K562 (cell line): ENCODE measurements around the gene TANGO6. TPM values are rescaled to one million over a fixed set of nuclear protein-coding genes. Genes with fewer than 3 reads are reported as not detected.

Experiments used
- ATAC-seq: fragments of 200-7000 bp; cut with Tn5 transposase; 3 replicates; pipeline ENCODE4 v1.9.1; 2020; ENCODE audit warnings: moderate library complexity
- BruUV-seq: library from RNA; stranded (reverse); fragments of 400-500 nt; replicated peaks from 2 replicates; lab custom pipeline; 2021; lab: Mats Ljungman, UMichigan
- CTCF ChIA-PET: fragments of 300-600 bp; formaldehyde crosslinking; extraction: SDS; loops from one replicate; lab custom pipeline; 2021; ENCODE audit warnings: low intra/inter-chr PET ratio; lab: Yijun Ruan, JAX
- POLR2A ChIA-PET: fragments of 300-600, 350-650 bp; sonication (Branson Sonifier 250); formaldehyde crosslinking; extraction: SDS; loops from one replicate; lab custom pipeline; 2021; ENCODE audit warnings: antibody characterized with exemption, inconsistent platforms; lab: Yijun Ruan, JAX
- DNase-seq, 4 experiments: peaks; one replicate each; pipeline versions ENCODE4 v3.0.0 to v3.0.0-alpha.2; 2011 to 2018; ENCODE audit warnings: low spot score in 3 of 4, mixed read lengths in 3 of 4; ENCODE audit errors: extremely low read depth in 1 of 4
- FAIRE-seq: peaks from 2 replicates; lab custom pipeline; 2011; peaks lifted over from hg19 to GRCh38; lab: Jason Lieb, UNC
- H2AFZ ChIP-seq: 2 replicates; pipeline ENCODE4 v1.6.0; 2011; ENCODE audit warnings: low read depth, low read length, control low read depth, inconsistent platforms
- H3K27ac ChIP-seq: fragments of 200-600 bp; 3 replicates; pipeline ENCODE4 v1.8.0; 2011; ENCODE audit warnings: low read depth, mild to moderate bottlenecking, control low read depth, inconsistent platforms, low read length, moderate library complexity, mixed read lengths; ENCODE audit errors: extremely low read depth
- H3K27me3 ChIP-seq, 2 experiments: fragments of 300-600 bp in 1 of 2; 2 replicates in 1 of 2; 3 replicates in 1 of 2; pipeline versions ENCODE4 v1.6.0 to v1.8.0; 2011; ENCODE audit warnings: inconsistent platforms in 2 of 2, low read length in 2 of 2, mild to moderate bottlenecking in 1 of 2, mixed read lengths in 1 of 2, moderate library complexity in 1 of 2; ENCODE audit not compliant: control insufficient read depth in 2 of 2, insufficient read depth in 2 of 2
- H3K36me3 ChIP-seq: fragments of 300-600 bp; 3 replicates; pipeline ENCODE4 v1.8.0; 2011; ENCODE audit warnings: mild to moderate bottlenecking, low read length, inconsistent platforms; ENCODE audit not compliant: control insufficient read depth, insufficient read depth
- H3K4me1 ChIP-seq, 2 experiments: fragments of 200-600 bp in 1 of 2; replicated peaks in 1 of 2; 2 replicates in 1 of 2; 3 replicates in 1 of 2; pipeline versions ENCODE4 v1.5.1 to v1.8.0; 2011; ENCODE audit warnings: inconsistent platforms in 2 of 2, low read length in 2 of 2, mild to moderate bottlenecking in 1 of 2, mixed read lengths in 1 of 2, moderate library complexity in 1 of 2; ENCODE audit not compliant: control insufficient read depth in 2 of 2, insufficient read depth in 2 of 2
- H3K4me2 ChIP-seq: 2 replicates; pipeline ENCODE4 v1.6.1; 2011; ENCODE audit warnings: low read length, control low read depth, inconsistent platforms, mixed read lengths; ENCODE audit not compliant: insufficient read depth
- H3K4me3 ChIP-seq: fragments of 200-600 bp; sonication (generic), shearing (Covaris generic); 2 replicates; pipeline ENCODE4 v1.5.1; 2016; ENCODE audit warnings: control low read depth, inconsistent platforms
- H3K79me2 ChIP-seq: fragments of 200-600 bp; 3 replicates; pipeline ENCODE4 v1.8.0; 2011; ENCODE audit warnings: low read length, inconsistent platforms; ENCODE audit not compliant: control insufficient read depth, insufficient read depth
- H3K9ac ChIP-seq, 2 experiments: 2 replicates each; pipeline versions ENCODE4 v1.6.0 to v1.6.1; 2011; ENCODE audit warnings: low read depth in 2 of 2, low read length in 2 of 2, control low read depth in 1 of 2, inconsistent platforms in 1 of 2, mild to moderate bottlenecking in 1 of 2, mixed read lengths in 1 of 2; ENCODE audit not compliant: insufficient read depth in 1 of 2
- H3K9me1 ChIP-seq: one replicate; pipeline ENCODE4 v1.6.0; 2011; ENCODE audit warnings: inconsistent platforms, mild to moderate bottlenecking, low read length, moderate library complexity; ENCODE audit not compliant: control insufficient read depth, insufficient read depth
- H3K9me3 ChIP-seq: replicated peaks from 2 replicates; pipeline ENCODE4 v1.5.1; 2011; ENCODE audit warnings: low read depth, low read length, inconsistent platforms; ENCODE audit not compliant: control insufficient read depth, insufficient read depth
- H4K20me1 ChIP-seq: replicated peaks from 2 replicates; pipeline ENCODE4 v1.6.1; 2011; ENCODE audit warnings: low read length, inconsistent platforms, mixed read lengths; ENCODE audit not compliant: control insufficient read depth, insufficient read depth
- ADNP ChIP-seq: fragments of 200-800 bp; sonication (Bioruptor generic); IDR thresholded peaks from 2 replicates; pipeline ENCODE4 v1.6.1; 2016; ENCODE audit warnings: missing genetic modification characterization, missing compliant biosample characterization
- FOSL1 ChIP-seq: fragments of 200-800 bp; sonication (Bioruptor generic); conservative IDR thresholded peaks from 2 replicates; pipeline ENCODE4 v1.6.1; 2016; ENCODE audit warnings: missing genetic modification characterization, missing compliant biosample characterization
- JUN ChIP-seq, 2 experiments: sonication (generic) in 1 of 2; formaldehyde crosslinking in 1 of 2; IDR thresholded peaks; 2 replicates each; pipeline versions ENCODE4 v1.6.1 to v1.8.0; 2012 to 2022; ENCODE audit warnings: borderline replicate concordance in 2 of 2, mild to moderate bottlenecking in 2 of 2, improper control_type of control experiment in 1 of 2, low read depth in 1 of 2, low read length in 1 of 2, missing genetic modification reagents in 1 of 2
- SRSF7 ChIP-seq: fragments of 200-400 bp; formaldehyde crosslinking; optimal IDR thresholded peaks from 2 replicates; pipeline ENCODE3; 2017; ENCODE audit warnings: mild to moderate bottlenecking, low read depth, low read length
- USF2 ChIP-seq: sonication (generic); formaldehyde crosslinking; IDR thresholded peaks from 2 replicates; pipeline ENCODE4 v1.5.0; 2020; ENCODE audit warnings: missing genetic modification reagents
- ZNF124 ChIP-seq: sonication (generic); formaldehyde crosslinking; IDR thresholded peaks from 2 replicates; pipeline ENCODE4 v1.8.1; 2022; ENCODE audit warnings: missing genetic modification reagents
- ZNF318 ChIP-seq, 2 experiments: fragments of 450-650 bp; IDR thresholded peaks; 2 replicates each; pipeline ENCODE4 v1.6.1; 2016; ENCODE audit warnings: mild to moderate bottlenecking in 2 of 2, borderline replicate concordance in 1 of 2, low read depth in 1 of 2, moderate library complexity in 1 of 2
- ZNF699 ChIP-seq: fragments of 250-450 bp; sonication (Bioruptor Pico); IDR thresholded peaks from 2 replicates; pipeline ENCODE4 v1.8.0; 2021; ENCODE audit warnings: mild to moderate bottlenecking, moderate library complexity; ENCODE audit not compliant: insufficient replicate concordance
- ZNF77 ChIP-seq: fragments of 250-450 bp; sonication (Bioruptor Pico); IDR thresholded peaks from 2 replicates; pipeline ENCODE4 v1.5.0; 2020
- ZNF79 ChIP-seq: fragments of 250-450 bp; sonication (Bioruptor Pico); IDR thresholded peaks from 2 replicates; pipeline ENCODE4 v1.4.0; 2020; ENCODE audit warnings: low read depth, mild to moderate bottlenecking, moderate library complexity
- WGBS: fragments of 100-300 bp; shearing (Covaris generic); methylation state at CpG from one replicate; pipeline ENCODE4 v1.1.6; 2016; ENCODE audit warnings: low coverage, mixed read lengths; ENCODE audit not compliant: insufficient coverage; ENCODE audit errors: missing lambda C conversion rate; 5-methylcytosine and 5-hydroxymethylcytosine counted together
- in situ Hi-C: fragments of 300-500 bp; cut with MboI; formaldehyde crosslinking; loops from 4 replicates; pipeline ENCODE4 v1.15.0; 2018; ENCODE audit warnings: inconsistent platforms, mixed read lengths
- intact Hi-C: fragments of 100-400 bp; cut with micrococcal nuclease; formaldehyde crosslinking; loops from 2 replicates; pipeline ENCODE4 v1.14.2; 2022
- polyA plus RNA-seq, 8 experiments: library from polyadenylated mRNA; depleted of rRNA in 4 of 8; stranded (reverse) in 5 of 8; unstranded in 3 of 8; fragments of >200 nt; fragmentation: Nextera tagmentation in 2 of 8; fragmentation: Illumina TruSeq in 1 of 8; extraction: Ambion mirVana in 2 of 8; extraction: Trizol in 1 of 8; gene quantifications; 2 replicates each; pipeline versions ENCODE4 v1.2.1 to v1.2.3, GENCODE V29; 2011 to 2014; ENCODE audit warnings: inconsistent platforms in 1 of 8, missing spikeins in 1 of 8
- total RNA-seq, 7 experiments: library from RNA; depleted of rRNA in 6 of 7; stranded (reverse); fragments of >200 nt in 6 of 7; fragmentation: Illumina TruSeq in 2 of 7; extraction: Trizol in 2 of 7; gene quantifications; 2 replicates each; pipeline versions ENCODE4 v1.2.1 to v1.2.3, GENCODE V29; 2011 to 2021; ENCODE audit warnings: low replicate concordance in 1 of 7

Gene TANGO6
- total and polyA plus RNA-seq, 9 of the 15 experiments (the other 6 are each of a cell fraction or from before 2014, with no cell fraction given): 1.6 to 15.2 (median 9.6) TPM

GRCh38 chr16:69014811-69015210, 171.5 kb downstream of the TANGO6 start (continued):
- TF ChIP-seq ZNF699 (no peak), ADNP (no peak), ZNF79 (no peak)

- ChIA-PET CTCF (interaction anchor here (0.6 kb wide), 1 partner anchor 45 kb away, joined by 3 read pairs; no protein-coding TSS in a partner anchor), POLR2A (interaction anchor here (0.7 to 1.5 kb wide), 2 partner anchors 20 to 91 kb away, joined by 3 to 4 read pairs; no protein-coding TSS in a partner anchor)
- Histone ChIP-seq H3K4me3 (no peak overlapping the region), H3K27ac (peak overlapping the region; percentile 23; the same call in 1 of the 3 replicates), H3K4me2 (no peak overlapping the region), H3K79me2 (no peaks in the 10 kb centered on the region), H3K9me3 (no peaks in the 10 kb centered on the region), H3K4me1 (no peaks in the 10 kb centered on the region; a peak in 1 of 5 replicates), H2AFZ (no peak overlapping the region), H4K20me1 (no peaks in the 10 kb centered on the region), H3K9ac (peak overlapping the region in 1 of 2 experiments; percentile 52; a peak in 1 of 4 replicates), H3K9me1 (no peaks in the 10 kb centered on the region), H3K27me3 (no peaks in the 10 kb centered on the region), H3K36me3 (no peaks in the 10 kb centered on the region)
- in situ Hi-C loops: no loop called here
- ATAC-seq: no peak; the same call in 2 of the 3 replicates
- intact Hi-C loops: no loop called here
- DNase-seq: peak in 2 of 4 experiments; percentile 11 to 21
- FAIRE-seq: no peak
- 27% methylated on average over 2 of the region's 2 CpGs for WGBS
- no TSS peak for BruUV-seq
- TF ChIP-seq JUN (IDR thresholded peaks at IDR 0.05; ENCODE audit: borderline replicate concordance, low read depth, low read length) (no peak), JUN (CRISPR knock-in tag; IDR thresholded peaks at IDR 0.05; ENCODE audit: borderline replicate concordance) (no peak), ZNF318 (IDR thresholded peaks at IDR 0.05; ENCODE audit: borderline replicate concordance in 1 of 2, low read depth in 1 of 2) (no peak), SRSF7 (no peak), FOSL1 (tag) (peak; percentile 73), ZNF77 (CRISPR knock-in tag) (no peak), ZNF124 (CRISPR knock-in tag) (no peak), USF2 (CRISPR knock-in tag) (no peak)
Measured at GRCh38 chr16:69017036-69017783, 173.9 kb downstream of the TANGO6 start.
